ENCODE results near the gene LCLAT1.

DNA sequence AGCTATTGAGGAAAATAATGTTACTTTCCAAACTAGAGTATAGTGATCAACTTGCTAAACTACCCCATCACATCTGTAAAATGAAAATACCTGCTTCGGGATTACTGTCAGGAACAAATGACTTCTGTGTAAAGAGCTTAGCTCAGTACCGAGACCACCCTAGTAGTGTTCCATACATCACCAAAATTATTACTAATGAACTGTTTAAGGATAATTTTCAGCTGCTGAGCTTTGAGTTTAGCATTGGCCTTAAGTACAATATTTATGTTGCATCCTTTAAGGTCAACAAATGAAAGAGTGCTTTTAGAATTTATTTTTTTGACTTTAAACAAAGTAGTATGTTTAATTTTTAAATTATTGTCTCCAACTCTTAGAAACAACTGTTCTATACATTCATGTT lies 144.1 kb downstream of the LCLAT1 start:
- TF ChIP-seq, protein P1, sequence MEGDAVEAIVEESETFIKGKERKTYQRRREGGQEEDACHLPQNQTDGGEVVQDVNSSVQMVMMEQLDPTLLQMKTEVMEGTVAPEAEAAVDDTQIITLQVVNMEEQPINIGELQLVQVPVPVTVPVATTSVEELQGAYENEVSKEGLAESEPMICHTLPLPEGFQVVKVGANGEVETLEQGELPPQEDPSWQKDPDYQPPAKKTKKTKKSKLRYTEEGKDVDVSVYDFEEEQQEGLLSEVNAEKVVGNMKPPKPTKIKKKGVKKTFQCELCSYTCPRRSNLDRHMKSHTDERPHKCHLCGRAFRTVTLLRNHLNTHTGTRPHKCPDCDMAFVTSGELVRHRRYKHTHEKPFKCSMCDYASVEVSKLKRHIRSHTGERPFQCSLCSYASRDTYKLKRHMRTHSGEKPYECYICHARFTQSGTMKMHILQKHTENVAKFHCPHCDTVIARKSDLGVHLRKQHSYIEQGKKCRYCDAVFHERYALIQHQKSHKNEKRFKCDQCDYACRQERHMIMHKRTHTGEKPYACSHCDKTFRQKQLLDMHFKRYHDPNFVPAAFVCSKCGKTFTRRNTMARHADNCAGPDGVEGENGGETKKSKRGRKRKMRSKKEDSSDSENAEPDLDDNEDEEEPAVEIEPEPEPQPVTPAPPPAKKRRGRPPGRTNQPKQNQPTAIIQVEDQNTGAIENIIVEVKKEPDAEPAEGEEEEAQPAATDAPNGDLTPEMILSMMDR (optimal IDR thresholded peaks at IDR 0.05 in 1 of 3, IDR thresholded peaks at IDR 0.05 in 1 of 3, conservative IDR thresholded peaks at IDR 0.05 in 1 of 3; ENCODE audit: extremely low read depth in 1 of 3, insufficient read depth in 2 of 3, low read length in 3 of 3), result no peak
- TF ChIP-seq EZH2 (IDR thresholded peaks at IDR 0.05; ENCODE audit: low read length), result no peak
